CD14-positive monocyte (primary cell): Measurements from ENCODE around the gene KCTD16. TPM values are rescaled to one million over a fixed set of nuclear protein-coding genes. Genes with fewer than 3 reads are reported as not detected.

Experiments
- DNase-seq, 3 donors: peaks; one replicate each; pipeline ENCODE4 v3.0.0-alpha.2; 2011 to 2022
- H2AFZ ChIP-seq: 2 replicates; pipeline ENCODE4 v1.6.0; 2012; ENCODE audit warnings: mild to moderate bottlenecking, low read depth, low read length, inconsistent platforms; ENCODE audit not compliant: insufficient read depth, poor library complexity, severe bottlenecking
- H3K27ac ChIP-seq, 2 donors: 1 replicate in 1 of 2; 2 replicates in 1 of 2; pipeline ENCODE4 v1.5.1; 2012 to 2013; ENCODE audit warnings: low read length in 2 of 2, control low read depth in 1 of 2, inconsistent platforms in 1 of 2, low read depth in 1 of 2, mild to moderate bottlenecking in 1 of 2
- H3K27me3 ChIP-seq, 2 donors: one replicate each; pipeline versions ENCODE4 v1.6.0 to v1.6.1; 2011 to 2013; ENCODE audit warnings: low read length in 2 of 2; ENCODE audit not compliant: control insufficient read depth in 2 of 2, insufficient read depth in 2 of 2
- H3K36me3 ChIP-seq, 2 donors: replicated peaks in 1 of 2; 1 replicate in 1 of 2; 2 replicates in 1 of 2; pipeline versions ENCODE4 v1.5.1 to v1.6.1; 2012 to 2013; ENCODE audit warnings: low read length in 2 of 2, control low read depth in 1 of 2, inconsistent platforms in 1 of 2, mild to moderate bottlenecking in 1 of 2; ENCODE audit not compliant: insufficient read depth in 2 of 2, control insufficient read depth in 1 of 2
- H3K4me1 ChIP-seq, 2 donors: 1 replicate in 1 of 2; 2 replicates in 1 of 2; pipeline versions ENCODE4 v1.5.1 to v1.6.1; 2012 to 2013; ENCODE audit warnings: low read length in 2 of 2, control low read depth in 1 of 2, inconsistent platforms in 1 of 2, mild to moderate bottlenecking in 1 of 2, moderate library complexity in 1 of 2; ENCODE audit not compliant: insufficient read depth in 2 of 2, control insufficient read depth in 1 of 2
- H3K4me2 ChIP-seq: replicated peaks from 2 replicates; pipeline ENCODE3; 2012; ENCODE audit warnings: low read length, moderate library complexity, mild to moderate bottlenecking; ENCODE audit not compliant: poor library complexity, severe bottlenecking; ENCODE audit errors: extremely low read depth
- H3K4me3 ChIP-seq, 3 experiments: fragments of 200-600 bp in 1 of 3; sonication (generic) in 1 of 3; replicated peaks in 1 of 3; 1 replicate in 2 of 3; 2 replicates in 1 of 3; pipeline ENCODE4 v1.5.1; 2011 to 2013; ENCODE audit warnings: low read length in 3 of 3, mild to moderate bottlenecking in 3 of 3, control low read depth in 2 of 3, low read depth in 2 of 3, inconsistent platforms in 1 of 3, moderate library complexity in 1 of 3
- H3K79me2 ChIP-seq: 2 replicates; pipeline ENCODE4 v1.6.0; 2012; ENCODE audit warnings: mild to moderate bottlenecking, control low read depth, inconsistent platforms, low read length, moderate library complexity; ENCODE audit not compliant: insufficient read depth
- H3K9ac ChIP-seq: 2 replicates; pipeline ENCODE4 v1.6.0; 2017; ENCODE audit warnings: low read length, mild to moderate bottlenecking; ENCODE audit not compliant: insufficient read depth, poor library complexity, severe bottlenecking
- H3K9me3 ChIP-seq, 2 donors: replicated peaks in 1 of 2; 1 replicate in 1 of 2; 2 replicates in 1 of 2; pipeline versions ENCODE4 v1.5.1 to v1.6.1; 2012 to 2013; ENCODE audit warnings: low read length in 2 of 2, control low read depth in 1 of 2; ENCODE audit not compliant: control insufficient read depth in 1 of 2, insufficient read depth in 1 of 2
- H4K20me1 ChIP-seq: 2 replicates; pipeline ENCODE4 v1.6.0; 2012; ENCODE audit warnings: mild to moderate bottlenecking, low read length, control low read depth, moderate library complexity; ENCODE audit not compliant: insufficient read depth
- H3K27ac Mint-ChIP-seq, 7 donors: one replicate each; pipeline ENCODE4 v1.8.0; 2020; ENCODE audit warnings: mild to moderate bottlenecking in 7 of 7, mixed read lengths in 7 of 7, moderate library complexity in 6 of 7, inconsistent platforms in 2 of 7
- H3K27me3 Mint-ChIP-seq, 3 donors: one replicate each; pipeline ENCODE4 v1.8.0; 2021 to 2022; ENCODE audit warnings: low read depth in 3 of 3, mild to moderate bottlenecking in 3 of 3, mixed read lengths in 3 of 3, moderate library complexity in 3 of 3, inconsistent platforms in 1 of 3
- H3K36me3 Mint-ChIP-seq, 2 donors: one replicate each; pipeline ENCODE4 v1.8.0; 2020; ENCODE audit warnings: mixed read lengths in 2 of 2, inconsistent platforms in 1 of 2, mild to moderate bottlenecking in 1 of 2
- H3K4me1 Mint-ChIP-seq: one replicate; pipeline ENCODE4 v1.8.0; 2020; ENCODE audit warnings: mild to moderate bottlenecking, mixed read lengths
- H3K4me3 Mint-ChIP-seq, 2 donors: one replicate each; pipeline ENCODE4 v1.8.0; 2020; ENCODE audit warnings: mild to moderate bottlenecking in 2 of 2, mixed read lengths in 2 of 2, moderate library complexity in 1 of 2
- H3K9me3 Mint-ChIP-seq, 7 donors: one replicate each; pipeline ENCODE4 v1.8.0; 2020 to 2022; ENCODE audit warnings: mixed read lengths in 7 of 7, mild to moderate bottlenecking in 6 of 7, moderate library complexity in 6 of 7, inconsistent platforms in 2 of 7
- WGBS: methylation state at CpG from one replicate; pipeline ENCODE4 v1.1.5; 2013; ENCODE audit warnings: missing lambda C conversion rate; ENCODE audit not compliant: insufficient coverage; 5-methylcytosine and 5-hydroxymethylcytosine counted together
- intact Hi-C, 2 donors: fragments of 100-400 bp; cut with micrococcal nuclease; formaldehyde crosslinking; loops; one replicate each; pipeline versions ENCODE4 v1.15.0 to v1.15.1; 2023
- polyA plus RNA-seq, 3 donors: library from polyadenylated mRNA; depleted of rRNA in 1 of 3; unstranded in 2 of 3; stranded (reverse) in 1 of 3; fragments of 300-500 nt in 2 of 3; fragments of >200 nt in 1 of 3; fragmentation: Illumina TruSeq in 2 of 3; gene quantifications; 1 replicate in 2 of 3; 2 replicates in 1 of 3; pipeline ENCODE4 v1.2.3, GENCODE V29; 2012 to 2021
- TF ChIP-seq, protein P1 (sequence below): fragments of 200-600 bp; IDR thresholded peaks from one replicate; pipeline ENCODE4 v1.8.0; 2022; ENCODE audit warnings: antibody characterized with exemption, mild to moderate bottlenecking

Gene KCTD16
- polyA plus RNA-seq, 3 donors: not detected

GRCh38 chr5:144191531-144191930, 20.9 kb downstream of the KCTD16 start:
- no peaks in the 10 kb centered on the region for H3K36me3 ChIP-seq
- no peak overlapping the region for H3K9ac ChIP-seq
- Mint-ChIP-seq H3K9me3 (peaks cover 0 to 5% (median 0%) of the 10 kb centered on the region in 7 donors), H3K27ac (peak overlapping the region in 3 of 7 donors; percentile 8 to 77 (median 16)), H3K4me1 (peaks cover 36% of the 10 kb centered on the region), H3K36me3 (no peaks in the 10 kb centered on the region), H3K27me3 (peaks cover 0 to 5% (median 2%) of the 10 kb centered on the region in 3 donors), H3K4me3 (peak overlapping the region; percentile 1 to 35)
- peaks cover 8 to 11% of the 10 kb centered on the region in 2 donors for H3K27me3 ChIP-seq
- H2AFZ ChIP-seq: no peak overlapping the region
- no peaks in the 10 kb centered on the region for H3K9me3 ChIP-seq
- H3K4me1 ChIP-seq: peaks cover 34 to 50% of the 10 kb centered on the region in 2 donors
- no peak for DNase-seq
- H3K27ac ChIP-seq: no peak overlapping the region
- TF ChIP-seq, protein P1, sequence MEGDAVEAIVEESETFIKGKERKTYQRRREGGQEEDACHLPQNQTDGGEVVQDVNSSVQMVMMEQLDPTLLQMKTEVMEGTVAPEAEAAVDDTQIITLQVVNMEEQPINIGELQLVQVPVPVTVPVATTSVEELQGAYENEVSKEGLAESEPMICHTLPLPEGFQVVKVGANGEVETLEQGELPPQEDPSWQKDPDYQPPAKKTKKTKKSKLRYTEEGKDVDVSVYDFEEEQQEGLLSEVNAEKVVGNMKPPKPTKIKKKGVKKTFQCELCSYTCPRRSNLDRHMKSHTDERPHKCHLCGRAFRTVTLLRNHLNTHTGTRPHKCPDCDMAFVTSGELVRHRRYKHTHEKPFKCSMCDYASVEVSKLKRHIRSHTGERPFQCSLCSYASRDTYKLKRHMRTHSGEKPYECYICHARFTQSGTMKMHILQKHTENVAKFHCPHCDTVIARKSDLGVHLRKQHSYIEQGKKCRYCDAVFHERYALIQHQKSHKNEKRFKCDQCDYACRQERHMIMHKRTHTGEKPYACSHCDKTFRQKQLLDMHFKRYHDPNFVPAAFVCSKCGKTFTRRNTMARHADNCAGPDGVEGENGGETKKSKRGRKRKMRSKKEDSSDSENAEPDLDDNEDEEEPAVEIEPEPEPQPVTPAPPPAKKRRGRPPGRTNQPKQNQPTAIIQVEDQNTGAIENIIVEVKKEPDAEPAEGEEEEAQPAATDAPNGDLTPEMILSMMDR: no peak
- no peaks in the 10 kb centered on the region for H4K20me1 ChIP-seq
- H3K4me3 ChIP-seq: peak overlapping the region in 2 of 3 experiments; percentile 12 to 50
- H3K4me2 ChIP-seq: peak overlapping the region; percentile 51
- no CpG with 5 or more reads among the region's 3 CpGs for WGBS
- intact Hi-C loops: no loop called here
- H3K79me2 ChIP-seq: no peaks in the 10 kb centered on the region

- intact Hi-C loops: no loop called here
Measured at GRCh38 chr5:144191998-144192397, 21.3 kb downstream of the KCTD16 start.

More at GRCh38 chr5:144191998-144192397, 21.3 kb downstream of the KCTD16 start:
- no peak overlapping the region for H3K27ac Mint-ChIP-seq
- Histone ChIP-seq H2AFZ (no peak overlapping the region), H3K4me2 (peak overlapping the region; percentile 51), H3K27me3 (peaks cover 7 to 8% of the 10 kb centered on the region in 2 donors), H3K27ac (no peak overlapping the region), H3K4me1 (peaks cover 34 to 49% of the 10 kb centered on the region in 2 donors), H3K79me2 (no peaks in the 10 kb centered on the region), H3K36me3 (no peaks in the 10 kb centered on the region), H4K20me1 (no peaks in the 10 kb centered on the region), H3K9ac (no peak overlapping the region), H3K4me3 (peak overlapping the region in 2 of 3 experiments; percentile 12 to 50), H3K9me3 (no peaks in the 10 kb centered on the region)
- peak; percentile 69 to 89 (median 81) for DNase-seq
- H3K4me3 Mint-ChIP-seq: no peak overlapping the region
- peaks cover 0 to 5% (median 0%) of the 10 kb centered on the region in 3 donors for H3K27me3 Mint-ChIP-seq
- TF ChIP-seq, protein P1: peak; percentile 62
- peaks cover 0 to 5% (median 0%) of the 10 kb centered on the region in 7 donors for H3K9me3 Mint-ChIP-seq
- no CpG with 5 or more reads among the region's 3 CpGs for WGBS
- peaks cover 35% of the 10 kb centered on the region for H3K4me1 Mint-ChIP-seq
- no peaks in the 10 kb centered on the region for H3K36me3 Mint-ChIP-seq
